Measurements from ENCODE around the gene OR2D3.
A peak's percentile ranks its signal among the peaks of the same experiment; 100 is the strongest.
"Not testable (repeated sequence)": the region's sequence is repeated elsewhere in the genome, so short reads cannot be mapped to it uniquely, and the experiment has no call there.

OR2D3 gene

GRCh38 chr11:6920702-6921101 lies at the start of gene OR2D3:
Gene OR2D3 (plus strand): TSS chr11:6921002. CDS start chr11:6921002, 0 bp downstream.
- no peak for DNase-seq

GRCh38 chr11:6871278-6871677 lies 49.5 kb upstream of the OR2D3 start:
- DNase-seq = no peak

GRCh38 chr11:6875761-6876160 lies 45.0 kb upstream of the OR2D3 start:
- DNase-seq = no peak

GRCh38 chr11:6876325-6876724 lies 44.5 kb upstream of the OR2D3 start, which contains the start of gene OR10A4:
Gene OR10A4 (plus strand): TSS chr11:6876625. CDS start chr11:6876648, 23 bp downstream.
- no peak for DNase-seq

GRCh38 chr11:6876914-6877313 lies 43.9 kb upstream of the OR2D3 start:
- DNase-seq = no peak

- no peak for DNase-seq
Observed at GRCh38 chr11:6882751-6883150, 38.1 kb upstream of the OR2D3 start.

GRCh38 chr11:6887711-6888110 lies 33.1 kb upstream of the OR2D3 start:
- DNase-seq = not testable (repeated sequence)

GRCh38 chr11:6888830-6889229 lies 32.0 kb upstream of the OR2D3 start:
- no peak for DNase-seq

GRCh38 chr11:6889835-6890234 lies 31.0 kb upstream of the OR2D3 start:
- DNase-seq = no peak

GRCh38 chr11:6892400-6892799 lies 28.4 kb upstream of the OR2D3 start, which contains the start of gene OR2D2:
Gene OR2D2 (minus strand): TSS chr11:6892500. CDS start chr11:6892500, 0 bp downstream.
- DNase-seq = no peak

GRCh38 chr11:6894097-6894496 lies 26.7 kb upstream of the OR2D3 start:
- DNase-seq = no peak

- DNase-seq = no peak
Observed at GRCh38 chr11:6895010-6895409, 25.8 kb upstream of the OR2D3 start.

- DNase-seq = no peak
Observed at GRCh38 chr11:6898911-6899310, 21.9 kb upstream of the OR2D3 start.

- DNase-seq = no peak
Observed at GRCh38 chr11:6900327-6900999, 20.3 kb upstream of the OR2D3 start.

- not testable (repeated sequence) for DNase-seq
Observed at GRCh38 chr11:6904804-6905203, 16.0 kb upstream of the OR2D3 start.

GRCh38 chr11:6911378-6911777 lies 9.4 kb upstream of the OR2D3 start:
- DNase-seq = no peak

- no peak for DNase-seq
Observed at GRCh38 chr11:6911948-6912347, 8.9 kb upstream of the OR2D3 start.

- no peak for DNase-seq
Observed at GRCh38 chr11:6919698-6920097, 1.1 kb upstream of the OR2D3 start.

- no peak for DNase-seq
Observed at GRCh38 chr11:6925007-6925577, 4.3 kb downstream of the OR2D3 start.

GRCh38 chr11:6925636-6926207 lies 4.9 kb downstream of the OR2D3 start:
- no peak for DNase-seq

- DNase-seq = peak in 2 of 4 experiments; percentile 6 to 21
Observed at GRCh38 chr11:6926208-6927029, 5.6 kb downstream of the OR2D3 start, which contains the start of gene ZNF215. Gene ZNF215 (plus strand): TSS chr11:6926426. CDS start chr11:6932273, 5,847 bp downstream.

GRCh38 chr11:6927030-6927617 lies 6.3 kb downstream of the OR2D3 start:
- no peak for DNase-seq

- no peak for DNase-seq
Observed at GRCh38 chr11:6928916-6929315, 8.1 kb downstream of the OR2D3 start.
